Measurements from ENCODE around the gene SLC46A3. TPM values are rescaled to one million over a fixed set of nuclear protein-coding genes. Genes with fewer than 3 reads are reported as not detected.

SLC46A3 gene
- total and polyA plus RNA-seq, 2 donors (not counting 1 experiment from before 2014, with no cell fraction given) = 13.1 to 19.0 TPM

GRCh38 chr13:28753208-28753892 lies 34.6 kb upstream of the SLC46A3 start:
- intact Hi-C loops (cut with micrococcal nuclease) = no loop called here
- Histone ChIP-seq H3K9me3 (ENCODE audit: control extremely low read depth in 1 of 3, control insufficient read depth in 2 of 3, insufficient read depth in 1 of 3, low read length in 2 of 3) (peaks cover 0 to 6% (median 6%) of the 10 kb centered on the region in 3 donors), H3K9ac (ENCODE audit: low read length) (no peak overlapping the region), H3K36me3 (replicated peaks in 1 of 2; ENCODE audit: control extremely low read depth in 1 of 2, control insufficient read depth in 1 of 2, extremely low read depth in 1 of 2, insufficient read depth in 2 of 2, low read length in 1 of 2) (no peaks in the 10 kb centered on the region), H3K4me1 (ENCODE audit: control insufficient read depth in 2 of 2, insufficient read depth in 2 of 2, low read length in 2 of 2) (peaks cover 0 to 10% of the 10 kb centered on the region in 2 donors), H3K79me2 (ENCODE audit: control insufficient read depth, insufficient read depth, low read length) (no peaks in the 10 kb centered on the region), H3K27me3 (replicated peaks in 1 of 4; ENCODE audit: control extremely low read depth in 1 of 4, control insufficient read depth in 3 of 4, insufficient read depth in 4 of 4, low read length in 3 of 4) (no peaks in the 10 kb centered on the region), H3K4me3 (ENCODE audit: control extremely low read depth in 1 of 5, extremely low read depth in 1 of 5, insufficient read depth in 1 of 5, low read depth in 2 of 5, low read length in 4 of 5) (no peak overlapping the region), H2AFZ (ENCODE audit: insufficient read depth, low read depth, low read length, poor library complexity, severe bottlenecking) (no peak overlapping the region), H4K20me1 (ENCODE audit: control insufficient read depth, insufficient read depth, low read length, poor library complexity, severe bottlenecking) (no peaks in the 10 kb centered on the region), H3K27ac (ENCODE audit: low read length in 2 of 2) (no peak overlapping the region), H3K4me2 (replicated peaks; ENCODE audit: low read depth, low read length, poor library complexity, severe bottlenecking) (no peak overlapping the region)
- ATAC-seq (ENCODE audit: low read depth) = no peak
- Mint-ChIP-seq H3K4me3 (no peak overlapping the region), H3K27me3 (peaks cover 14% of the 10 kb centered on the region), H3K4me1 (peaks cover 6% of the 10 kb centered on the region), H3K27ac (no peak overlapping the region), H3K9me3 (ENCODE audit: insufficient read depth) (peaks cover 5% of the 10 kb centered on the region)
- POLR2A ChIA-PET = no interaction called here
- DNase-seq = no peak
- no peak for TF ChIP-seq CTCF (IDR thresholded peaks at IDR 0.05)
- no peak for TF ChIP-seq EZH2 (IDR thresholded peaks at IDR 0.05; ENCODE audit: borderline replicate concordance, insufficient read depth, low read depth, low read length, poor library complexity, severe bottlenecking)
- WGBS (ENCODE audit: insufficient coverage) = 56% methylated on average over 2 of the region's 5 CpGs
- CTCF ChIA-PET = no interaction called here

- Histone ChIP-seq H3K27me3 (replicated peaks in 1 of 4; ENCODE audit: control extremely low read depth in 1 of 4, control insufficient read depth in 3 of 4, insufficient read depth in 4 of 4, low read length in 3 of 4) (peaks cover 0 to 3% (median 0%) of the 10 kb centered on the region in 4 experiments), H3K27ac (ENCODE audit: low read length in 2 of 2) (no peak overlapping the region), H3K36me3 (replicated peaks in 1 of 2; ENCODE audit: control extremely low read depth in 1 of 2, control insufficient read depth in 1 of 2, extremely low read depth in 1 of 2, insufficient read depth in 2 of 2, low read length in 1 of 2) (no peaks in the 10 kb centered on the region), H3K79me2 (ENCODE audit: control insufficient read depth, insufficient read depth, low read length) (no peaks in the 10 kb centered on the region), H3K9me3 (ENCODE audit: control extremely low read depth in 1 of 3, control insufficient read depth in 2 of 3, insufficient read depth in 1 of 3, low read length in 2 of 3) (peaks cover 0 to 6% (median 0%) of the 10 kb centered on the region in 3 donors), H3K9ac (ENCODE audit: low read length) (no peak overlapping the region), H3K4me3 (ENCODE audit: control extremely low read depth in 1 of 5, extremely low read depth in 1 of 5, insufficient read depth in 1 of 5, low read depth in 2 of 5, low read length in 4 of 5) (no peak overlapping the region), H4K20me1 (ENCODE audit: control insufficient read depth, insufficient read depth, low read length, poor library complexity, severe bottlenecking) (no peaks in the 10 kb centered on the region), H3K4me2 (replicated peaks; ENCODE audit: low read depth, low read length, poor library complexity, severe bottlenecking) (no peak overlapping the region), H3K4me1 (ENCODE audit: control insufficient read depth in 2 of 2, insufficient read depth in 2 of 2, low read length in 2 of 2) (peaks cover 0 to 10% of the 10 kb centered on the region in 2 donors), H2AFZ (ENCODE audit: insufficient read depth, low read depth, low read length, poor library complexity, severe bottlenecking) (no peak overlapping the region)
- no peak for DNase-seq
- H3K9me3 Mint-ChIP-seq (ENCODE audit: insufficient read depth) = peaks cover 5% of the 10 kb centered on the region
- no peak overlapping the region for H3K27ac Mint-ChIP-seq
- peaks cover 7% of the 10 kb centered on the region for H3K27me3 Mint-ChIP-seq
- H3K4me3 Mint-ChIP-seq = no peak overlapping the region
- ChIA-PET CTCF (no interaction called here), POLR2A (no interaction called here)
- peaks cover 6% of the 10 kb centered on the region for H3K4me1 Mint-ChIP-seq
- TF ChIP-seq CTCF (IDR thresholded peaks at IDR 0.05) = no peak
- no peak for TF ChIP-seq EZH2 (IDR thresholded peaks at IDR 0.05; ENCODE audit: borderline replicate concordance, insufficient read depth, low read depth, low read length, poor library complexity, severe bottlenecking)
- 67% methylated on average over 2 of the region's 7 CpGs for WGBS (ENCODE audit: insufficient coverage)
- ATAC-seq (ENCODE audit: low read depth) = no peak
- intact Hi-C loops (cut with micrococcal nuclease) = no loop called here
These were observed 32.6 kb upstream of the SLC46A3 start for GRCh38 chr13:28751175-28751960.
